GM19328 (cell line): ENCODE data around the gene GPATCH3.
"Not testable (repeated sequence)": the region's sequence is repeated elsewhere in the genome, so short reads cannot be mapped to it uniquely, and the experiment has no call there.

Experiments
- ATAC-seq: cut with Tn5 transposase; IDR thresholded peaks from one replicate; pipeline ENCODE4 v1.9.1; 2021; ENCODE audit warnings: mild to moderate bottlenecking, moderate library complexity; ENCODE audit not compliant: unreplicated experiment

GPATCH3 gene

DNA sequence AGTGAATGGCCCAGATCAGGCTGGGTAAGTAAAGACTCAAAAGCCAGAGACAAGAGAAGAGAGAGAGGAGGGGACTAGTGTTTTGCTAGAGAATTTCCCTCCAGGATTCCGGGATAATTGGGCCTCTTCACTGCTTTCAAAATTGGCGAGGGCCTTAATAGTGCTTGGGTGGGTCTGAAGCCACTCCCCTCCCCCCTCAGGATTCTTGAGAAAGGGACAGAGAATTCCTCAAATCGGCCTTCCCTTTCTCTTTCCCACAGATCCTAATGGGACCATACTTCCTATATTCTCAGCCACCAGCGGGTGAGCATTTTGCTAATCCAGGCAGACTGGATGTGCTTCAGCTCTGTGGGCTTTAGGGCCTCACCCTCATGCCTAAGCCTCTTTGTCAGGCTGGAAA, 25.4 kb downstream of the GPATCH3 start:
- ATAC-seq = no peak

DNA sequence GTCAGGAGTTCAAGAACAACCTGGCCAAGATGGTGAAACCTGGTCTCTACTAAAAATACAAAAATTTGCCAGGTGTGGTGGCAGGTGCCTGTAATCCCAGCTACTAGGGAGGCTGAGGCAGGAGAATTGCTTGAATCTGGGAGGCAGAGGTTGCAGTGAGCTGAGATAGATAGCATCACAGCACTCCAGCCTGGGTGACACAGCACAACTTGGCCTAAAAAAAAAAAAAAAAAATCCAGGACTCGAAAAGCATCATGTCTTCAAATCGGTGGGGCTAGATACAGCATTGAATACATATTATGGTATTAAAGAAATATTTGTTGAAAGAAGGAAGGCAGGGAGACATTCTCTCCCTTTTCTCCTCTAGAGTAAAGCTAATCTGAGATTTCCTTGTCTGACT, 27.2 kb downstream of the GPATCH3 start:
- ATAC-seq = not testable (repeated sequence)

DNA sequence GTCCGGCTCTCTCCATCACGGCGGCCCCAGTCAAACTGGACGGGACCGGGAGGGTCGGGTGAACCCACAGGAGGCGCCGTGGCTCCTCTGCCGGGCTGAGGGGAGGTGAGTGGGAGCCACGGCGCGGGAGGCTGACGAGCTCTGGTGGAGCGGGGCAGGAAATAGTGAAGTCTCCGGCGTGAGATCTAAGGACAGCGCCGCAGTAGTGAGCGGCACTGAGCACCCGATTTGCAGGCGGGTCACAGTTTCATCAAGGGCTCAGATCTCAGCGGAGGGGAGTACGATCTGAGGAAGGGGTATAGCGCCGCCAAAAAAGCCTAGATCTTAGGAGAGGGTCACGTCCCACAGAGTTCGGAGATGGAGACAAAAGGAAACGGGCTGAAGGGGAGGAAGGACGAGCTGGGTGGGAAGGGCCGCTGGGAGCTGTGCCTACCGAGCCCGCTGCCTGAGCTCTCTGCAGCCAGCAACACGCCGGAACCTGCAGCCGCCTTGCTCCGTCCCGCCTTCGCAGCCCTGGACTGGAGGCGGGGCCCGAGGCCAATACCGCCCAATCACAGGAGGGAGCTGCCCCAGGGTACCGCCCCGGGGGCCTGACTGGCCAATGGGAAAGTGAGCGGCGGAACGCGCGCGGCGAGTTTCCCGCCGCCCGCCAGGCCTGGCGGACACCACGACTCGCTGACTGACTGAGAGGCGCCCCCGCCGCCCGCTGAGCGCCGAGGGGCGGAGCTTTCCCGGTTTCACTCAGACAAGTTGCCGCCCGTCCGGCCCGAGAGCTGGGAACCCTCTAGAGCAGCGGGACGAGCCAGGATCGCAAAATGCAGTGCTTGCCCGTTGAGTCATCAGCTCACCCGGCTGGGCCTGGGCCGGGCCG, 35.4 kb downstream of the GPATCH3 start:
- peak; percentile 86 for ATAC-seq

DNA sequence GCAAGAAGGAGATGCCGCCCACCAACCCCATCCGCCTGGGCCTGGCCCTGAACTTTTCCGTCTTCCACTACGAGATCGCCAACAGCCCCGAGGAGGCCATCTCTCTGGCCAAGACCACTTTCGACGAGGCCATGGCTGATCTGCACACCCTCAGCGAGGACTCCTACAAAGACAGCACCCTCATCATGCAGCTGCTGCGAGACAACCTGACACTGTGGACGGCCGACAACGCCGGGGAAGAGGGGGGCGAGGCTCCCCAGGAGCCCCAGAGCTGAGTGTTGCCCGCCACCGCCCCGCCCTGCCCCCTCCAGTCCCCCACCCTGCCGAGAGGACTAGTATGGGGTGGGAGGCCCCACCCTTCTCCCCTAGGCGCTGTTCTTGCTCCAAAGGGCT, 36.6 kb downstream of the GPATCH3 start:
- ATAC-seq = no peak

DNA sequence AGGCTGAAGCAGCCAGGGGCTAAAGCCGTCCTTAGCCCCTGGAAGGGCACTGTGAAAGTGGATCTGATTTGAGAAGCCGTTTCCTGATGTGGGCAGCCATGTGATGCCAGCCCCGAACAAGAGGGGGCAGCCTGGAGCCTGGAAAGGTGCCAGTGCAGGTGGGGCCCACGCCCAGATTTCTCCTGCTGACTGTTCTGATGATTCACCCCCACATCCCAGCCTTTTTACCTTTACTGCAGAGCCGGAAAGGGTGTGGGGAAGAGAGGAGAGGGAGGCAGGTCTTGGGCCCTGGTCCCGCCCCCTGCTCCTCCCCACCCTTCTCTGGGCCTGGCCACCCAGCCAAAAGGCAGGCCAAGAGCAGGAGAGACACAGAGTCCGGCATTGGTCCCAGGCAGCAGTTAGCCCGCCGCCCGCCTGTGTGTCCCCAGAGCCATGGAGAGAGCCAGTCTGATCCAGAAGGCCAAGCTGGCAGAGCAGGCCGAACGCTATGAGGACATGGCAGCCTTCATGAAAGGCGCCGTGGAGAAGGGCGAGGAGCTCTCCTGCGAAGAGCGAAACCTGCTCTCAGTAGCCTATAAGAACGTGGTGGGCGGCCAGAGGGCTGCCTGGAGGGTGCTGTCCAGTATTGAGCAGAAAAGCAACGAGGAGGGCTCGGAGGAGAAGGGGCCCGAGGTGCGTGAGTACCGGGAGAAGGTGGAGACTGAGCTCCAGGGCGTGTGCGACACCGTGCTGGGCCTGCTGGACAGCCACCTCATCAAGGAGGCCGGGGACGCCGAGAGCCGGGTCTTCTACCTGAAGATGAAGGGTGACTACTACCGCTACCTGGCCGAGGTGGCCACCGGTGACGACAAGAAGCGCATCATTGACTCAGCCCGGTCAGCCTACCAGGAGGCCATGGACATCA, 37.2 kb downstream of the GPATCH3 start, which contains the start of gene SFN:
TSS of gene SFN (plus strand) at position 369 of the 904 bp plus-strand sequence. CDS start at position 433, 64 bp downstream.
- no peak for ATAC-seq

DNA sequence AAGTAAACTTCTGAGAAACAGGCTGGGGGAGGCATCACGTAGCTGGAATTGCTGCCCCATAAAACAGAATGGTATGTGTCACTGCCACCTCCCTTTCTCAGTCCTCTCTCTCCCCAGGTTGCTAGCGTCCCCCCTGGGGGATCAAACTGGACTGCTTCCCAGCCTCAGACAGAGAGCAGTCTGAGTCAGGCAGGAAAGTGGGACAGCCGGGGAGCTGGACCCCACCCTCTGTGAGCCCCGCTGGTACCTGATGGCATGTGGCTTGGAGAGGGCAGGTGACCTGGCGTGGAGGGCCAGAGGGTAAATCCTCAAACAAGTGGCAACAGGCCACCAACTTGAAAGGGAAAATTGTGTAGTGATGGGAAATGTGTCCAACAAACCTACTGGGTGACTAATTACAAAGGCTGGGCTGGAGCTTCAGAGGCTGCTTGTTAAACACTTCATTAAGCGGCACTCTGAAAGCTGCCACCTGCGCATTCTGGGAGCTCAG, 38.3 kb downstream of the GPATCH3 start:
- ATAC-seq = no peak

DNA sequence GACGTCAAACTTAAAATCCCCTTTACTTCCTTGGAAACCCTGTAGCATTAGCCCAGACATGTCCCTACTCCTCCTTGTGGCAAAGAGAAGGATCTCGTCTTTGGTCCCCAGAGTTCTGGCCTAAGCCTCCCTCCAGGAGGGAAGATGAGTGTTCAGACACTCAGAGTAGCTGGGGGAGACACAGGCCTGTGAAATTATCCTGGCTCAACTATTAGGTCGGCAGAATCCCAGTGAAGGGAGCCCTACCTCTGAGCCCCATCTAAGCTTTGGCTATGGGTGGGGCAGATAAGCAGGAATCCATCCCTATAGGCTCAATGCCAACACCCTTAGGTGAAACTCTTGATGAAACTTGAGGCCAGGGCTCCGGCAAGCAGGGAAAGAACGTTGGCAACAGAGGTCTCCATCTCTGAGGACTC, 39.0 kb downstream of the GPATCH3 start:
- no peak for ATAC-seq

DNA sequence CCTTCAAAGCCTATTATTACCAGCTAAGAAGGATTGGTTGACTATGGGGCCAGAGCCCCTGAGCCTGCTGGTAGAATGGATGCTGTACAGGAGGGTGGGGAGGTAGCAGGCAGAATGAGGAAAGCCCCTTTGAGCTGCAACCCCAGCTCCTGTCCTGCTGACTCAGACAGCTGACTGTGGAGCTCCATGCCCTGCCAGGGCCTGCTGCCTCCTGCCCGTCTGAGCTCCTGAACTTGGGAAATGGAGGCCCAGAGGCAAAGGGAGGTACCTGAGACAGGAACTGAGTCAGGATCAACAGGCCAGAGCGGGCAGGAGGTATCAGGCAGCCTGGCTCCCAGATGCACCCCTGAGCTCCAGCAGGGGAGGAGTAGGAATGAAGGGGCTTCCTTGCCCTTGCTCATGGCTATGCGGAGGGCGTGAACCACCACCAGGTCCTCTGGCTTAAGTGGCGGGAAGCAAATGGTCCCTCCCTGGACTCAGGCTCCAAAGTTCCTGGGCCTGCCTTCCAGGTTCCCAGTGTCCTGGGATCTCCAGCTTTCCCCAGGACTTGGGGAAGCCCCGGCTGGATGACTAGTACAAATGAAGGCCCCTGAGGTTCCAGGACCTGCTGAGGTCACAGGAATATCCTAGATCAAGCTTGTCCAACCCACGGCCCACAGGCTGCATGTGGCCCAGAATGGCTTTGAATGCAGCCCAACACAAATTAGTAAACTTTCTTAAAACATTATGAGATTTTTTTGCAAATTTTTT, 41.2 kb downstream of the GPATCH3 start:
- no peak for ATAC-seq

DNA sequence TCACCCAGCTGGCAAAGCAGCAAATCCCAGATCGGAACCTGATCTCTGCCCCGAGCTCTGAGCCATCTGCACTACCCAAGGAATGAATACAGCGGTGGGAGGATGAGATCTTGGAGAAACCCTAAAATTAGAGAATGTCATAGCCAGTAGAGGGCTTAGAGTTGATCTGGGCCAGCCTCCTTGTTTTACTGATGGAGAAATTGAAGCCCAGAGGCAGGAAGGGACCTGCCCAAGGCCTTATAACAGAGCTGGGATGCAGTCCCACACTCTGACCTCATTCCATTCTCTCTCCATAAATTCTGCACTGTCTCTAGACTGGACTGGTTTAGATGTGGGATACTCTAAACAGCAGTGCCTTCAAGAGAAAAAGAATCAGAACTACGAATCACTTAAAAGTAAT, 42.1 kb downstream of the GPATCH3 start:
- no peak for ATAC-seq

DNA sequence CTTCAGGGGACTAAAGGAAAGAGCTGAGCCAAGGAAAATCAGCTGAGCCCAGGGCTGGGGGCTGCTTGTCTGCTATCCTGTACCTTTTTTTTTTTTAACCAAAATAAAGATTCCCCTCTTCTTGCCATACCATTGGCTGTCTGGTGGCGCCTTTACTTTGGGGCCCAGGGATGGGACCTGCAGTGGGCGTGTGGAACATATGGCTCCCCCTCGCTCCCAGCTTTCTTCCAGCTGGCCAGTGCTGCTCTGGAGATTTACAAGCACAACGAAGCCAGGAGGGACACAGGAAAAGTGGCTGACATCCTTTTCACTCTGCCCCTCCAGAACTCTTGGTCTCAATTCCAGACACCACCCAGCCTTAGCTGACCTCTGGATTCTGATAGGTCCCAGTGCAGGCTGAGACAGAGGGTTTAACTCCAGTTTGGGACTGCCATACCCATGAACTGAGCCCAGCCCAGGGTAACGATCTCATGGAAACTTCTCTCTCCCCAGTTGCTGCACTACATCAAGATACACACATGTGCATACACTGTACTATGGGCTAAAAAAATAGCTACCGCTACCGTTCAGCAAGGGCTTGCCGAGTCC, 42.7 kb downstream of the GPATCH3 start:
- ATAC-seq = no peak

DNA sequence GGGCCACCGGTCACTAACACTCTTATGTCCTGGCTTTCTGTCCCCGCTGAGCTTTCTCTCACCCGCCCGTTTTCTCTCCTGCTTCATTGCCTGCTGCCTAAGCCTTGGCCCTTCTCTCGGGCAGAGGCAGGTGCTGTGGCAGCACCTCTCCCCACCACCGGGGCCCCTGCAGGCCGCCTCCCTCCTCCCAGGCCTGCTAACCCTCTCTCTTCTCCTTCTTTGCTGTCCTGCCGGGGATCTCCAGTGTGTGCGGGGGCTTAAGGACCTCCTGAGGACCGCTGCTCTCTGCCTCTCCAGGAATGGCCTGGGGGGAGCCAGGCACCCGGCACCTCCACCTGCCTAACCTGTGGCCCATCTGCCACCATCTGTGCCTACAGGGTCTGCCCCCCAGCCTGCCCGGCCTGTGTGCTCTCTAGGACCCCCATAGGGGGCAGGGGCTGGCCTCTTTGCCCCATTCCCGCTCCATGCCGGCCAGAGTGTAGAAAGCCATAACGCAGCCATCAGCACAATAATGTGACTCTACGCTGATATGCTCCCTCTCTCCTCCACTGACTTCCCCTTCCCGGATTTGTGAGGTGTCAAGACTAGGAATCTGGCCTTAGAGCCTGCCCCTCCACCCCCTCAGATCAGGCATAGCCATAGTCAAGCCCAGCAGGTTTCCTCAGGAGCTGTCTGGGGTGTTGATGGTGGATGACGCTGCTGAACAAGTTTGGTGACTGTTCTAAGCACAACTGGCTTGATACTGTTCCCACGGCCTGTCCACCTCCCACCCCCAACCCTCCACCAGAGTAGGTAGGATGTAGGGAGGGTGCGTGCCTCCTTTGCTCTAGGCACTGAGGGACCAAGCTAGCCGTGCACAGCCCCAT, 43.4 kb downstream of the GPATCH3 start:
- no peak for ATAC-seq

DNA sequence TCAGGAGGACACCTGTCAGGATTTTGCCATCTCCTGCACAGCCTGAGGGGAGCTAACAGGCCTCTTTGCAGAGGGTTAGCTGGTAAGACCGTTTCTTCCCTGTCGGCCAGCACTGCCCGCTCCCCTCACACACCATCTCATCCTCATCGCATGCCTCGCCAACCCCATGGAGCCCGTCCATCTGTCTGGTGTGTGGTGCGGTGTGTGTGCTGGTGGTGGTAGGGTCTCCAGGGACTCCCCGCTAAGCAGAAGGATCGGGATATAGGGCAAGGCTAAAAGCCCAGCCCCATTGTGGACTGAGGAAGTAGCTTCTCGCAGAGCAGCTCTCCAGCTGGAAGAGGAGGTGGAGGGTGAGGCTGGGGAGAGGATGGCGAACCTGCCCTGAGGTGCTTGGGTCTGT, 44.1 kb downstream of the GPATCH3 start:
- ATAC-seq = no peak

DNA sequence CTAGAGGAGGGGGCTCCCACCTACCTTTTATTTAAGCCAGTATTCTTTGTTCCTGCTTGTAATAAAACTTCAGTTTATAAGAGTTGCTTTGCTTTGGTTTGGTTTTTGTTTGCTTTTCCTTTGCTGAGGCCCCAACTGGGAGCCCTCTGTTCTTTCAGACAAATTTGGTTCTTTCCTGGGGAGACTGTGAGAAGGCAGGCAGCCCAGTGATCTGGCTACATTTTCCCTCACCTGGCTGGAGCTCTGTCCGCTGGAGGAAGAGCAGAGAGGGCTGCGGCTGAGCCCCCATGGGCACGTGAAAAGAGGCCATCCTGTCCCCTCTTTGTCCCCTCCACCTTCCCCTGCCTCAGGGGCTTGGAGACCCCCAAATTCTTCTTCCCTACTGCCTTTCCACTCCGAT, 44.6 kb downstream of the GPATCH3 start:
- no peak for ATAC-seq

DNA sequence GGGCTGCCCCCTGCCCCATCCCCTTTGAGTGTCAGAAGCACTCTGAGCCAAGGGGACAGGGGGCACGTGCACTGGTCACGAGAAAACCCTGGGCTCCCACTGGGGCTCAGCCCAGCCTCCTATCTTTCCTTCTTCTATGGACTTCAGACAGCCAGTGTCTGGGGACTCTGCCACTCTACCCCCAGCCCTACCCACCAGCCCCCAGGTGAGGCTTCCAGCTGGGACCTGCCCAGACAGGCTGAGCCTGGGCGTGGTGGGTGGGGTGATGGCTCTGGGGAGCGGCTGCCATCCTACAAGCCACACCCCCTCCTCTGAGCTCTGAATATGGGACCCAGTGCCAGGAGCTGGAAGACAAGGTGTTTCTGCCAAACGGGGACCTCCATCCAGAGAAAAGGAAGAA, 45.4 kb downstream of the GPATCH3 start:
- no peak for ATAC-seq

DNA sequence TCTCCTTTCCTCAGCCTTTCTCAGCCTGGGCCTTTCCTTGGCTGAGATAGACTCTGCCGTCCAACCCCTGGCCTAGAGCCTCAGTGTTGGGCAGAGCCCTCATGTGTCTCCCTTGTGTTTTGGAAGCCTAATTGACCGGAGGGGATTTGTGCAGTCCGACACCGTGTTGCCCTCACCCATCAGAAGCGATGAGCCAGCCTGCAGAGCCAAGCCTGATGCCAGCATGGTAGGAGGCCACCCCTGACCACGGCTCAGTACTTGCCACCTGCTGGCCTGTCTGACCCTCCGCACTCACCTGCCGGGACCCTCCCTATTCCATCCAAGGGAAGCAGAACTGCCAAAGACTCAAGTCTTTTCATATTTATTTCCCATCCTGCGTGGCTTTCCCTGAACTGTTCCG, 46.7 kb downstream of the GPATCH3 start:
- no peak for ATAC-seq

DNA sequence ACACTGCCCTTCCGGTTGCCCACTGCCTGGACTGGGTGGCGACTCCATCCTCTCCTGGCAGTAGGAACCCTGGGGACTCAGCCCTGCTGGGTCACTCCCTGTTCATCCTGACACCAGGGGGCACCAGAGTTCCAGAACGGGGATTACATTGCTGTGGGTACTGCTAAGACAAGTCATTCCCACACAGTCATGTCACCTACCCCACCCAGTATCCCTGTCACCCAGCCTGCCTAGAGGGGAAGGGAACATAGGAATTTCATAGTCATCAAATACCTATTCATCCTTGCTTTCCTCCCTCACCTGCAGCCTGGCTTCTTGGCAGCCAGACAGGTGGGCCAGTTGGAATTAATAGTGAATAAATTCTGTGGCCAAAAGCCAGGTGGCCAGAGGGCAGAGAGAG, 47.1 kb downstream of the GPATCH3 start:
- no peak for ATAC-seq

DNA sequence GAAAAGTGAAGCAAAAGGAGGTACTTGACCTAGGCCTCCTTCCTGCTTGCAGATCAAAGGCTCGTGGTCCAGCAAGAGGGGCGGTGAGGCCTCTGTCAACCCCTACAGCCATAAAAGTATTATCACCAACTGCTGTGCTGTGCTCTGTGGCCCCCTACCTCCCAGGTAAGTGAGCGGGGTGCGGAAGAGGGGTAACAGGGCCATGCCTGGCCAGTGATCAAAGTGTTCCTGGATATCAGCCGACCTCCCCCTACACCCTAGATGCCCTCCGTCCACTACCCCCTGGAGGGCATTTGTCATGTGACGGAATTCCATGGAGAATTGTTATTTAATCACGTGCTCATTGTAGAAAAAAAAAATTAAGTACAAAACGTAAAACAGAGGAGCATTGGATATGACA, 47.6 kb downstream of the GPATCH3 start:
- no peak for ATAC-seq

DNA sequence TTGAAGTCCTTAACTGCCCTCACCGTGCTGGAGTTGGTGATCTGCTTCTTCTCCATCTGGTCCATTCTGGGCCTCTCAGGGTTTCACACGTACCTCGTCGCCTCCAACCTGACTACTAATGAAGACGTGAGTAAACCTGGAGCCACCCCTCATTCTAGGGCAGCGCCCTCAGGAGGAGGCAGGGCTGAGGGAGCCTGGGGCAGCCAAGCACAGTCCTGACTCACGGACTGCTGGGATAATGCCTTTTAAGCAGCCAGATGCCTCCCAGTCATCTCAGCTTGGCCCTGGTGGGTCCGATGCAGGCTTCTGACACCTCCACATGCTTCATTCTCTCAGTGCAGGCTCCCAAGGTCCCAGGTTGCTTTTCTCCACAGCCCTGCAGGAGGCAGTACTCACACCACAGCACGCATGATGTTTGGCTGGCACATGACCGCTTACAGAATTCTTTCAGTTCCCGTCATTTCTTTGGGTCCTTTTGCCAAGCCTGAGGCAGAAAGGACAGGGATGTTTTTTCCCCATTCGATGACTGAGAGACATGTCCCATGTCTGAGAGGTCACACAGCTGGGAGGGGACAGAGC, 49.1 kb downstream of the GPATCH3 start:
- ATAC-seq = no peak
